Hematopoietic multipotent progenitor cell (in vitro differentiated cells): Measurements from ENCODE around the gene TGDS. TPM values are rescaled to one million over a fixed set of nuclear protein-coding genes. Genes with fewer than 3 reads are reported as not detected.
"Not testable (repeated sequence)": the region's sequence is repeated elsewhere in the genome, so short reads cannot be mapped to it uniquely, and the experiment has no call there.

Experiments
- DNase-seq, 3 donors: peaks; one replicate each; pipeline ENCODE4 v3.0.0-alpha.2; 2011 to 2015; ENCODE audit warnings: low read depth in 2 of 3, low spot score in 2 of 3
- total RNA-seq: library from RNA; depleted of rRNA; stranded (reverse); fragments of >200 nt; gene quantifications from one replicate; pipeline ENCODE4 v1.2.3, GENCODE V29; 2012

Gene TGDS
- total RNA-seq, 1 donor, result 7.0 TPM

DNA sequence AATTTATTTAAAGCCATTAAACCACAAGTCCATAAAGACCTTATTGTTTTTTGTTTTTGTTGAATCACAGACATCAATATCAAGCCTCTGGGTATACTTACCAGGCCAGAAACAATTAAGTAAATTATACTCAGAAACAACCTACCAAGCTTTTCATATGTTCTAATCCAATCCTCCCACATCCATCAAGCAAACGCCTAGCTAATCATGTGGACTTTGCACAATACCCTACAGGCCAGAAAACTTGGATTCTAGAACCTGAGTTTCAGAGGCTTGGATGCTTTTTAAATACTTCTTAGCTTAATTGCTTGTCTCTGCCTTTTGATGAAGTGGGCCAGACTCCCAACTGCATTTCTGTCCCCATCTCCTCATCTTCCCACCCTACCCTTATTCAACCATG, 39.9 kb downstream of the TGDS start:
- no peak for DNase-seq

DNA sequence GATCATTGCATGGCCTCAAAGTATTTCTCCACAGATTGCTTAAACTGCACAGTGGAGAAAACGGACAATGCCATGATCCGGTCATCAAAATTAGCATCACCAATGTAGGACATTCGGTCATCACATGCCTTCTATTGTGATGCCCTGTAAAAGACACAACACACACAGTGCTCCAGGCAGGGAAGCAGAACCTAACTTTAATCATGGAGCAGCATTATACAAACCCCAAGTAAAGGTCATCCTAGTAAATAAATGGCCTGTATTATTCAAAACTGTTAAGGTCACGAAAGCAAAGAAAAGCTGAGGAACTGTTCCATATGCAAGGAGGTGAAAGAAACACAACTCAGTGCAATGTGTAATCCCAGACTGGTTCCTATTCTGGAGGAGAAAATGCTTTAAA, 42.2 kb downstream of the TGDS start:
- no peak for DNase-seq

DNA sequence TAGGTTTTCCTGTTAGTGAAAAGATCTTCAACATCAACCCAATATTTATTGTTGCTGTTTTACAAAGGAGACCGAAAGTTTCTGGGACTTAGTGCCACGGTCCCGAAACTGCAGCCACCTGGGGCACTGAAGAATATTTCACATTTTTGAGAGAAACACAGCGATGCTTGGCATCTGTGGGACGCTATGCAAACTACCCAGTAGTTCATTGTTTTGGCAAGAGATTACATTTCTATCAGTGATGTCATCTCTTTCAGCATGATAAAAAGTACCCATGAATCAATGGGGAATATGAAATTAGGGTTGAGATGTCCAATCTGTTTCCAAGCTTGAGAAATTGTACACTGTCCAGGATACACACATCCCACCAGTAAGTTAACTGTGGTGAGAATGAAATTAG, 43.9 kb downstream of the TGDS start:
- DNase-seq, result no peak

DNA sequence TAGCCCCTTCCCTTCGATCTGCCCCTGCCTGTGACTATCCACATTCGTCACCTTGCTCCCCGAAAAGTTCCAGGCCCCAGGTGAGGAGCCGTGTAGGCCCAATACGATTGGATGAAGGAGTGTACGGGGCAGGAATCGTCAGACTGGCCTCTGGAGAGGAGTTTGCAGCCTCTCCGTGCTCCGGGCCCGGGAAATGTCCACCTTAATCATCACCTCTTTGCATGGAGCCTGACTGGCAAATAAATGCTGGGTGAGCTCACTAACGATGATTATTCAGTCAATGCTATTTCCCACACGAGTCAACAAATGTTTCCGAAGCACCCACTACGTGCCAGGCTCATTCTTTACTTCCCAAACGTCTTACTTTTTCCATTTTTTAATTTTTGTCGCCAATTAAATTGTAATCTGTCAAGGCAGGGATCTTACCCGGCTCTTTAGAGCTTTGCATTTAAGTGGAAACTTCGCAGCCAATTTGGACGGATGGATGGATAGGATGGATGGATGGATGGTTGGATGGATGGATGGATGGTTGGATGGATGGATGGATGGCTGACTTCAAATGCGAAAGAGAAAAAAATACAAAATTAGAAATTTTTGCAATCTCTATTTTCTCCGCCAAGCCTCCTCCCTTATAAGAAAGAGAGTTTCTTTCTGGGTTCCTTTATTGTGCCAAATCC, 45.8 kb downstream of the TGDS start:
- DNase-seq, result no peak

DNA sequence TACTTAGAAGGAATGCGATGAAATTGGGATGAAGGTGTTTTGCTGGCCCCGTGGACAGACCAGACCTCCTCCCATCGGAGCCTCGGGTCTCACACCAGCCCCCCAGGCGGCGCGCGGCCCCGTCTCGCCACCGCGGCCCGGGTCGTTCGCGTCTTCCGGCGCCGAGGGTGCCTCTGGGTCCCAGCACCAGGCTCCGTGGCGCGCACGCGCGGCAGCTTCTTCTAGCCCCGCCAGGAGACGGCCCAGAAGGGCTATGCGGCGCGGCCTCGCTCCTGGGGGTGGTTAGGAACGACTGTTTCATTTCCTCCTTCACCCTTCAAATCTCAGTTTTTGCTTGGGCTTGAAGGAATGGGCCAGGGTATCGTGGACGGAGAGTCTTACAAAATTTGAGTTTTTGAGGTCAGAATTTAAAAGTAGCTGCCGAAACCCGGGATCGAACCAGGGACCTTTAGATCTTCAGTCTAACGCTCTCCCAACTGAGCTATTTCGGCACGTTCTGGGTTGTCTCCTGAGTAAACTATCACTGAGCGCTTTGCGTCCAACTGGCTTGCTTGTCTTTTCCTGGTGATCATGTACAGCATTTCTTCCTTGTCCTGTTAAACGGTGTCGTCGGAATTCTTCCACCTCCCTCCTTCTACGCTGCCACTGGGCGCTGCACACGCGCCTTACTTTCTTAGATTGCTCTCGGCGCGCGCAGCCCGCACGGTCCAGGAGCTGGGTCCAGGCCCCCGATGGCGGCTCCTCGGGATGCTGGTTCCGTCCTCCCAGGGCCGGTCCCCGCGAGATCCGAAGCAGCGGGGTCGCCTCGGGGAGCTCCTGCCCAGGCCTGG, 46.5 kb downstream of the TGDS start:
- DNase-seq, result peak; percentile 93 to 96 (median 94)

DNA sequence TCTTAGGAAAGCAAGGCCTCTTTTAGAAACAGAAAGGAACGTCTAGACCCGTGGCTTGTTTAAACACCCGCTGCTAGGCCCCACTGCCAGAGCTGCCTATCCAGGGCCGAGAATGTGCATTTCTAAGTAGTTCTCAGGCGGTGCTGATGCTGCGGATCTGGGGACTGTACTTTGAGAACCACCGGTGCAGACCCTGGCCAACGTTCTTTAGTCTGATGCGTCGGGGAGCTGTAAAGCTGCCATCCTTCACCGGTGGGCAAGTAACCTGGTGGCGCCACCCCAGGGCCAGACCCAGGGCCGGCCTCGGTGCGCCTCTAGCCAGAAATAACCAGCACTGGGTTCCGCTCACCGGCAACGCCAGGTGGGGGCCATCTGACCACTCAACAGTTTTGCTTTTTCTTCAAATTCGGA, 47.1 kb downstream of the TGDS start:
- peak in 1 of 3 donors; percentile 56 for DNase-seq

DNA sequence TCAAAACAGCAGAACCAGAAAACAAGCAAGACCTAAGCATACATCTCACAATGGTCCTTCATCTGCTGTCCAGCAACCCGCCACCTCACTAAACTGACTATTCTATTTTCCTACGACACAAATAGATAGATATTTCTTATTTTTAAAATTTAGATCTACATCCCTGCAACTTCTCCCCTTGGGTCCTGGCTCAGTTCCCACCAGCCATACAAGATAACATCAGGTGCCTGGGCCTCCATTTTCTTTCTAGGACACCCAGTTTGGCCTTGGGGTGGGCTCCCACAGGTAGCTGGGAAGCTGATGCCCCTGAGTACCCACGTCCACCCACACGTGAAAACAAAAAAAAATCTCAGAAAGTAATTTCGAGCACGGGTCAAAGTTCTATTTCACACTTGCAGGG, 47.6 kb downstream of the TGDS start:
- DNase-seq, result no peak

DNA sequence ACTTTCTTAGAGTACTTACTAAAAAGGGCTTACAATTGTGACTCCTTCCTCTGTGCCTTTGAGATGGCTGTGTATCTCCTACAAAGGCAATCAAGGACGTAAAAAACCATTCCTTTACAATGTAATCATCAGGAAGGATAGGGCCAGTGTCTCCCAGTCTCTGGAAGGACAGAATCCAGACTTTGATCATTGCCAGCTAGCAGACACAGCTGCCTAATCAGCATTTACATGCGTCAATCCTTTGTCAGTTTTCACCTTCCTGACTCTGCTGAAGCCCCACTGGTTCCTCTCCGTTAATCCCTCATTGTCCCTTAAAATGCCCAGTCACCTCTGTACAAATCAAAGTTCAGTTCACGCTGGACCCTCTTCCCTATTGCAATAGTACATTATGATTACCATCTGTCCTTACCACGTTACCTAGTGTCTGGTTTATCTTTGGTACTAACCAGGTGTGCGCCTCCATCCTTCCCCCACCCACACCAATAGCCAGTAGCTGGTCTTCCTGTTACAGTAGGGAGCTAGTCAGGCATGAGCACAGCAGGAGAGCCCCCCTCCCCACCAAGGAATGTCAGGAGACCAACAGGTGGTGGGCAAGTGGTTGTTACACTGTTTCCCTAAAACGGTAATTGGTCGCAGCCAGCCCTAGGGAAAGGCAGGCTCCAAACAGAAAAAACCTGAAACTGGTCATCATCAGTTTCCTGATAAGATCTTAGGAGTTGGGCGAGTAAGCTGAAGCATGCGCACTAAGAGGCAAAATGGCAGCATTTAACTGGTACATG, 49.7 kb downstream of the TGDS start:
- no peak for DNase-seq

DNA sequence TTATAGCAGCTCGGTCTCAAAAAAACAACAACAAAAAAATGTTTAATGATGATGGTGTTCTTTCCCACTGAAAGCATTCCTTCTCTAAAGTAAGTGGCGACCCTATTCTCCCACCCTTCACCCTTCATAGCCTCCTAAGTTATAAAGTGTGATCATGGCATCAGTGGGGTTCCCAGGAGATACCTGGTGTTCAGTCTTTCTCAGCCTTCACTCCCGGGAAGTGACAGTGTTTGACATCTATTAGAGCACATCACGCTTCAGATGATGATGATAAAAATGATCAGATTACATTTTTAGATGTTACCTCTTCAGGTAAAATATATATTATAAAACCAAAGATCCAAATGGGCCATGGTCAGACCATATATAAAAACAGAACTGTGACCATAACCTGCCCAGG, 51.0 kb downstream of the TGDS start:
- DNase-seq, result no peak

DNA sequence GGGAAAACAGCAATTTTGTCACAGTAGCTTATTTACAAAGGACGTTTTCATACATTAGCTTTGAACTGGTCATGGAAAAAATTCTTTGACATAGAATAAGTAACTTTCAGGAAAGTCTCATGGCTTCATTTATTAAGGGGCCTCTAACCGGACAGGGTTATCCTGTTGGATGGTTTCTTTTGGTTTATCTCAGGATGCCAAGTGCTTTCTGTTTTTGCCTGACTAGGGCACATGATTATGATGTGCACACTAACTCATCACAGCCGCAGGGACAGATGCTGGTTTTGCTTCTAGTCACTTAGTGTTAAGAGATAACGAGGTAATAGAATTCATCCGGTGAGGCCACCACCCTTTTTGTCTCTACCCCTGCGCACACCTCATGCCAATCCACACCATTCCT, 53.0 kb downstream of the TGDS start:
- DNase-seq, result no peak

DNA sequence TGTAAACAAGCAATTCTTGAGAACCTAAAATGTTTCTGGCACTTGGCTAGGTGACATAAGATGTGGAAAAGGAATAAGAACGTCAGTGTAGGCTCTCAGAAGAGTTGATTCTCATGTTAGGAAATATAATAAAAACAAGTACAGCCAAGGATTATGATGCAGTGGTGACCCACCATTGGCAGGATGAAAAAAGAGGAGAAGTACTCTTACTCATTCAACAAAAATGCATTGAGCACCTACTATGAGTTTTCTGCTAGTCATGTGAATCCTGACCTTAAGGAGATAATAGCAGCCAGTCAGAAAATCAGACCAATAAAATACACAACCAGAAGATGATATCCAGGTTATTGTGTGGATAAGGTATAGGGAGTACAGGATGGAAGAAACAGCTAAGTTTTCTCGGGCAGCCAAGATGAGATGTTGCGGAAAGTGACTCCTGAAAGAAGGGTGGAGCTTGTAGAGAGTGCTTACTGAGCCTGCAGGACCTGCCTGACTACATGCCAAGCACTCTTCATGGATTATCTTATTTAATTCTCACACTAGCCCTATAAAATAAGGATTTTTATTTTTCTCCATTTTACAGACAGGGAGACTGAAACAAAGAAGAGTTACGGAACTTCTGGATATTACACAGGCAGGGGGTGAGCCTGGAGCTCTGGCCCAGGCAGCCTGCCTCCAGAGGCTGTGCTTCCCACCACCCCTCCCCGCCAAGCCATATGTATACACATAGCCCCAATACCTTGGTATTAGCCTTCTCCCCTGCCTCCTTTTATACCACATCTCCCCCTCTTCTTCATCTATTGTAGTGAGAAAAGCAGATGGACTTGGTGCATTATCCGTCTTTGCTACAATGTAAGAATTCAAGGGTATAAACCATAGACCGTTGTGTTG, 58.0 kb downstream of the TGDS start:
- DNase-seq, result no peak

DNA sequence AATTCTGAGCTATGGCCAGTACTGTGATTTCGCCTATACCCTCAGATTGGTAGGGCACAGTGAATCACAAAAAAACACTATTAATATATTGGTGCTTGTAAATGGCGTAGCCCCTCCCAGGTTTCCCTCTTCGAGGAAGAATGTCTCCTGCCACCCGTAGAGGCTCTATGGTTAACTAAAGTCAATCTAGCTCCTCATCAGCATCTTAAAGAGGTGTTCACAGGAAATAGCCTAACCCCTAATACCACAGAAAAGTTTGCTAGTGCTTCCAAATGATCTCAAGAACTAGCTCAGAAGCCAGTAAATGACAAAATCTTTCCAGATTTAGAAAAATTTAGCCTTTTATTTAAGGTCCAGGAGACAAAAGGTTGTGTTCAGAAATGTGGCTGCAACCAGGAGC, 60.2 kb downstream of the TGDS start:
- no peak for DNase-seq

DNA sequence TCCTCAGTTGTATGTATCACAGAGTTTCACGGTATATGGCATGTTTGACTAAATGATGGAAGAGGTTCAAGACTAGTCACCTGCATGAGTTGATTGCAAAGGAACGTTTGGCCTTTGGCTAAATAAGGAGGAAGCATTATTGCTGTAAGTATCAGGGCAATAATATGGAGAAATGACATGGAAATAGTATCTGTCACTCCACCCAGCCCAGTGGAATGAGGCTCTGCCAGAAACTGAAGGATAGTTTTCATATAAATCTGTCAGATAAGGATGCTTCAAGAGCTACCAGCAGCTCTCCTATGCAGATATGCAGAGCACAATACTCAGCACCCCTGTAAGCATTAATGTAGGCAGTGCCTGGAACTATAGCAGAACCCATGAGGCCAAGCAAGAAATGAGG, 60.7 kb downstream of the TGDS start:
- DNase-seq, result no peak

DNA sequence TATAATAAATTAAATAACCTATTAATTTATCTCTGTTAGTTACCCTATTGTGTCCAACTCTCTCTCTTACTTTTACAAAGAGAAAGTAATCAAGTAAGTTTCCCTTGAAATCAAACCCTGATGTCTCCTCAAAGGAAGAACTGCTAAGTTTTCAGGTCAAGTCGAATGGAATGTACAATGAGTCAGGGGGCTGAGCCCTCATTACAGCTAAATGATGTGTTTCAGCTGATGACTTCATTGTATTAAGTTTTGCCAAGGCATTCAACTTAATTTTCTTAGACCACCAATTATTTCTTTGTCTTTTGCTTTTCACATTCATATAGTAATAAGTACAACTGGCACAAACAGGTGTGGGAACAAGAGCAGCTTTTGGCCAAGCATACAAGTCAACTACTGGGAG, 61.8 kb downstream of the TGDS start:
- no peak for DNase-seq

DNA sequence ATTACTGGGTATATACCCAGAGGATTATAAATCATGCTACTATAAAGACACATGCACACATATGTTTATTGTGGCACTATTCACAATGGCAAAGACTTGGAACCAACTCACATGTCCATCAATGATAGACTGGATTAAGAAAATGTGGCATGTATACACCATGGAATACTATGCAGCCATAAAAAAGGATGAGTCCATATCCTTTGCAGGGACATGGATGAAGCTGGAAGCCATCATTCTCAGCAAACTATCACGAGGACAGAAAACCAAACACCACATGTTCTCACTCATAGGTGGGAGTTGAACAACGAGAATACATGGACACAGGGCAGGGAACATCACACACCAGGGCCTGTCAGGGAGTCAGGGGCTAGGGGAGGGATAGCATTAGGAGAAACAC, 63.7 kb downstream of the TGDS start:
- DNase-seq, result not testable (repeated sequence)

DNA sequence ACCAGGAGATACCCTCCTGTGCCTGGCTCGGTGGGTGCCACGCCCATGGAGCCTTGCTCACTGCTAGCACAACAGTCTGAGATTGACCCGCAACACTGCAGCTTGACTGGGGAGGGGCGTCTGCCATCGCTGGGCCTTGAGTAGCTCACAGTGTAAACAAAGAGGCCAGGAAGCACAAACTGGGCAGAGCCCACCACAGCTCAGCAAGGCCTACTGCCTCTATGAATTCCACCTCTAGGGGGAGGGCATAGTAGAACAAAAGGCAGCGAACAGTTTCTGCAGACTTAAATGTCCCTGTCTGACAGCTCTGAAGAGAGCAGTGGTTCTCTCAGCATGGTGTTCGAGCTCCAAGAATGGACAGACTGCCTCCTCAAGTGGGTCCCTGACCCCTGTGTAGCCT, 69.0 kb downstream of the TGDS start:
- not testable (repeated sequence) for DNase-seq

DNA sequence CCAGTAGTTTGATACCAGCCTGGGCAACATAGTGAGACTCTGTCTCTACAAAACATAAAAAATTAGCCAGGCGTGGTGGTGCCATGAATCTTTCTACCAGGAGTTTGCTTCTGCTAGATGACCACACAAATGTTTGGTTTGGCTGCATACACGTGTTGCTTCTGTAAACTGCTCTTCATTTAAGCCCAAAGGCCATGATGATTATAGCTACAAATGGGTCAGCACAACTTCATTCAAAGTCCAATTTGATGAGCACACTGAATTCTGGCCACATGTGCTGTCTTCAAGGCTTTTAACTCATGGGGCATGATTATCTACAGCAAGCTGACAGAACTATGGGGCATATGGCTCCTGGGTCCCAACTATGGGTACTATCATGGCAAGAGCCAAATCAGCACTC, 70.2 kb downstream of the TGDS start:
- no peak for DNase-seq

DNA sequence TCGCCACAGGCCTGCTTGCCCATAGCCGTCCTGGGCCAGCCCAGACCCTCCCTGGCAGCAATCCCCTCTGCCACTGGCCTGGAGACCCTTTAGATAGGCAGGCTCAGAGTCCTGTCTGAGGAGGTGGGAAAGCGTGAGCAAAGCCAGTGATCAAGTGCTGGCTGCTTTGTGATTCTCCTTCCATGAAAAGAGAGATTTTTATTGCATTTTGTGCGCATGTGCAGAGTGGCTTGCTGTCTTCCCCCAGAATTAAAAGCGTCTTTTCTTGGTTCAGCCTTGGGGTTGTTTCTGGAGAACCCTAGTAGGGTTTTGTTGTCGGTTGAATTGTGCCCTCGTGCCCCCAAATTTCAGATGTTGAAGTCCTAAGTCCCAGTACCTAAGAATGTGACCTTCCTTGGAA, 71.5 kb downstream of the TGDS start:
- no peak for DNase-seq
